Measurements from ENCODE around the gene TSPAN9.

Gene TSPAN9

GRCh38 chr12:3164454-3165077 lies 87.4 kb downstream of the TSPAN9 start:
- no peak for DNase-seq (ENCODE audit: low spot score)

GRCh38 chr12:3165078-3165980 lies 88.2 kb downstream of the TSPAN9 start:
- DNase-seq (ENCODE audit: low spot score): no peak

DNA sequence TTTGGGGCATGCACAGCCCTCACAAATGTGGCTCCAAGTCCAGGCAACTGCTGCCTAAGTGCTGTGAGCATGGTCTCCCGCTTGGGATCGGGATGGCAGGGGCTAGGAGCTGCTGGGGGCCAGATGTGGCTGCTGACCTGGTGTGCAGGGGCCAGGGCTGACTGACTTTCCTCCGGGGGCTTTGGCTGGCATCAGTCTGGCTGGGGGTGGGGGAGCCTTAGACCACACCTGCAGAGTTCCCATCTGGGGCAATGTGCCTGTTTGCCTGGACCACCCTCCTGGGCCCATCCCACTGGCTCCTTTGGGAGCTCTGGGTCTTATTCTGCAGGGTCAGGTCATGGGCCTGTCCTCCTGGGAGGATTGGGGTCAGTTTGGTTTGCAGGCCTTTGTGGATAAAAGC lies 90.5 kb downstream of the TSPAN9 start:
- DNase-seq (ENCODE audit: low spot score): no peak

DNA sequence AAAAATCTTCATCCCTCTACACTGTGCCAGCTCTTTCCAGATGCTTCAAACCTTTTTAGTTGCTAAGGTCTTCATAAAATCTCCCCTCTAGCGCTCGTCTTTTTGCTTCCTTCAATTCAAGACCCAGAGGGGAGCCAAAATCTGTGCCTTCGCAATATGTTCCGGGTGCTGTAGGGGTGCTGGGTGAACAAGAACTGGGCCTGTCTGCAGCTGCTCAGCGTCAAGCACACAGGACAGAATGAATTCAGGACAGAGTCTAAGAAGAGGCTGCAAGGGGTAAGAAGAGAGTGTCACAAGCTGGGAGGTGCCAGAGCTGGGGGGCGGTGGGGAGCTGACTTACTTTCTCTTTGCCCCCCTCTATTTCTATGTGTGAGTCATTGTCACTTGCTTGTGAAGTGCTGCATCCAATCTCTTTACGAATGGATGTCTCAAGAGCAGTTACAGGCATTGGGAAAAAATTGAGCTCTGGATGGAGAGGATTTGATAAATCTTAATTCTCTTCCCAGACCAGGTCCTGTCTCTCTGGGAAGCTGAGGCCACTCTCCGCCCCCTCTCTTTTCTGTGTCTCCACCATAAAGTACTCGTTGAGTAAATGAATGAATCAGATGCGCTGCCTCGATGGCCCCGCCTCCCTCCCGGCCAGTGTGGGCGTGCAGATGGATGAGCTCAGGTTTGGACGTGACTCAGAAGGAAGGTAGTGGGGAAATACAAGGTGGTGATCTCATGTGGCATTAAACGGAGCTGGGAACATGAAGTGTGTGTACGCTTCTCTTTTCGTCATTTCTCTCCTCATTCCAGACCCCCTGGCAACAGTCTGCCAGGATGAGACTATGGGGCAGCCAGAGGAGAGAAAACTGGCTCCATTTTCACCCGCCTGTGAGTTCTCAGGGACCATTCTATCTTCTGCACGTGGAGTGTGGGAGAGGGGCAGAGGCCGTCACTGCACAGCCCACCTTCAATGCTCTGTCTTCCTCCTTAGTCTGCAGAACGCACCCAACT lies 91.3 kb downstream of the TSPAN9 start:
- DNase-seq (ENCODE audit: low spot score): no peak

- no peak for DNase-seq (ENCODE audit: low spot score)
Observed at GRCh38 chr12:3170423-3171194, 93.4 kb downstream of the TSPAN9 start.

GRCh38 chr12:3171195-3171591 lies 94.0 kb downstream of the TSPAN9 start:
- DNase-seq (ENCODE audit: low spot score): no peak

GRCh38 chr12:3172124-3173007 lies 95.2 kb downstream of the TSPAN9 start:
- no peak for DNase-seq (ENCODE audit: low spot score)

DNA sequence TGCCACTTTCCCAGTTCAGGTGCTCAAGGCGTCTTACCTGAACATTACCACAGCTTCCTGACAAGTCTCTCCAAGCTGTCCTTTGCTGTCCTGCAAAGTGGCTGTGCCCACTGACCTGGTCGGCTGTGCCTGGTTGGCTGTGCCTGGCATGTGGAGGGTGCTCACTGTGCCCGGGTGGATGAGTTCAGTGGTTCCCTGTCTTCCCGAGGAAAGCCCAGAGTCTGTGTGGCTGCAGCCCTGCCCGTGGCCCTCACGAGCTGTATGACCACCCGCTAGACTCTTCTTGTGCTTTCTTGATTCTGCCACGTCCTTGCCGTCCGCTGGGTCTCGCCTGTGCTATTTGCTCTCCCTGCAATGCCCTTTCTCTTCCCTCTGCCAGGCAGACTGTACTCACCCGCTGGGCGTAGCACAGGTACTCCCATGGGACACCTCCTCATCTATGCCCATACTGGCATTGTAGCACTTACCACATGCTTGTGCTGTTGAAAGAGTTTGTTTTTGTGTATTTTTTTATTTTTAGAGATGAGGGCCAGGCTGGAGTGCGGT lies 95.9 kb downstream of the TSPAN9 start:
- no peak for DNase-seq (ENCODE audit: low spot score)

DNA sequence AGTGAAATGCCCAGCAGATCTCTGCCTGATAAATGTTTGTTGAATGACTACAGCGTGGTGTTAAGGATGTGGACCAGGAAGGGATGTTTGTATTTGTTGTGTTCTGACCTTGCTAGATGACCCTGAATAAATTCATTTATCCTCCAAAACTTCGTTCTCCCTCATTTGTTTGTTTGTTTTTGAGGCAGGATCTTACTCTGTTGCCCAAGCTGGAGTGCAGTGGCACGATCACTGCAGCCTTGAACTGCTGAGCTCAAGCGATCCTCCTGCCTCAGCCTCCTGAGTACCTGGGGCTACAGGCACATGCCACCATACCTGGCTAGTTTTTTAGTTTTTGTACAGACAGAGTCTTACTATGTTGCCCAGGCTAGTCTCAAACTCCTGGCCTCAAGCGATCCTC lies 96.7 kb downstream of the TSPAN9 start:
- no peak for DNase-seq (ENCODE audit: low spot score)

DNA sequence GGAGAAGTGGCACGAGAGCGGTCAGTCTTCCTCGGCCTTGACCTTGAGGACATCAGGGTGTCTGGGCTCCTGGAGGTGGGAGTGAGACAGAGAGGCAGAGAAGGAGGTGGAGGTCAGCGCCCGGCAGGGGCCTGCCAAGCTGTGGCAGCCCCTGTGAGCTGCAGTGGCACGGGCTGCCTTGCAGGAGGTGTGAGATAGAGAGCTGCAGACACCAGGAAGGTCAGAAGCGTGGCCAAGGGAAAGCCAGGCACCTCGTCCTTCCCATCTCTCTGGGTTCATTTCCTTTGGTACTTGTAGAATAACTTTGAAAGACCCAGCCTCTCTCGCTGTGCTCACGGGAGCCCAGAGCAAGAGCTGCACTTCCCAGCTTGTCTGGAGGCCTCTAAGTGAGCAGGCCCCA lies 98.1 kb downstream of the TSPAN9 start:
- no peak for DNase-seq (ENCODE audit: low spot score)

DNA sequence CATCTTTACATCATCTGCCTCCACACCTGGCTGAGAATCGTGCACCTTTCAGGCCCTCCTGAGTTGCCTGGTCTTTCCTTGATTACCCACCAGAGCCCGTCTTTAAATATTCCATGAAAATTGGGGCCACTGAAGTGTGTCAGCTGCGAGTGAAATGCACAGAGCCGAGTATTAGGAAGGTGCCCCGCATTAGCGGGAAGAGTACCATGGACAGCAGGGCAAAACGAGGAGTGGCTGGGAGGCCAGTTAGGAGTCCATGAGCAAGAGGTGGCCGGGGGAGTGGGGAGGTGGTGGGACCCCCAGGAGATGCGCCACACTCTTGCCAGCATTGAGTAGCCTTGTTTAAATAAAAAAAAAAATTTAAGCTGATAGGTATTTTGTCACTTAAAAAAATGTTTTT lies 99.6 kb downstream of the TSPAN9 start:
- DNase-seq (ENCODE audit: low spot score): no peak

DNA sequence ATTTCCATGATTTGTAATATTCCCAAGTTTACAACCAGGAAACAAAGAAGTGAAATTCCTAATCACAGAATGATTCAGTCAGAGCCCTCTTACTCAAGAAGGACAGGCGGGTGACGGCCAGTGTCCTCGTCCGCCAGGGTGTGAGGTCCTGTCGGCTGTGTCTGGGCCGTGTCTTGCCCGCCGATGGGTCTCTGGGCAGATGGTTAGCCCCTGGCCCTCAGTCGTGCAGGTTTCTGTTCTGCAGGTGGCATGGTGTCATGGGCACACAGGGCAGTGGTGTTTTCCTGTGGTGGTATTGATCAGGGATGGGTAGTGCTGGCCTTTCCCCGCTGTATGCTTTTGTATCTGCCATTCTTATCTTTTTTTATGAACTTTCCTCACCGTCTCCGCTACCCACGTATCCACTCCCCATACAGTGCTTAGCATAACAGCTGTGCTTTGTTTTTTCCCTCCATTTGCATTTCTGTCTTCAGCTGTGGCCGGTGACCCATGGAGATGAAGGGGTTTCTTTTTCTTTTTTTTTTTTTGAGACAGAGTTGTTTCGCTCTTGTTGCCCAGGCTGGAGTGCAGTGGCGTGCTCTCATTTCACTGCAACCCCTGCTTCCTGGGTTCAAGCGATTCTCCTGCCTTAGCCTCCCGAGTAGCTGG lies 100.7 kb downstream of the TSPAN9 start:
- DNase-seq (ENCODE audit: low spot score): no peak

DNA sequence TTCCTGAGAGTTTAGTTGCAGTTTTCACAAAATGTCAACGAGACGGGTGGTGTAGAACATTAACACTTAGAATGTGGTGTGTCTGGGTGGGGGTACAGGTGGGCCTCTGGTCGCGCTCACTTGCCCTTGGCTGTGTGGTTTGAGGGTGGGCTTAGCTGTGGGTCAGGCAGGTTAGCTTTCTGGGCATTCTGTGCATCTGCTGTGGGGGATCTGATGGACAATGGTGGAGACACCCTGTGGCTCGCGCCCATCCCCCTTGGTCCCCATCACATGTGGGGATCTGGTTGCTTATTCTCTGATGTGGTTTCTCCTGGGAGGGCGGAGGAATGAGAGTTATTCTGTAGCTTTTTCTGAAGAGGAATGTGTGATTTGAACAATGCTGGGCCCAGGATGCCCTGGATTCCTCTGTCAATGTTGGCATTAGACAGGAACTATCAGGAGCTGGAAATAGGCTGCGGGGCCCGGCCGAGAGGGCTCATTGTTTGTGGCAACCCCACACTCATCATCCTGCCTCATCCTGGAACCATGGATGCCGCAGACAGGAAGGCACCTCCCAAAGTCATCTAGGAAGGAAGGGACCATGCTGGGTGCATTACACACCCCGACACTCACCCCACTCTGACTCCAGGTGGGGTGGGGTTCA lies 101.6 kb downstream of the TSPAN9 start:
- DNase-seq (ENCODE audit: low spot score): no peak

DNA sequence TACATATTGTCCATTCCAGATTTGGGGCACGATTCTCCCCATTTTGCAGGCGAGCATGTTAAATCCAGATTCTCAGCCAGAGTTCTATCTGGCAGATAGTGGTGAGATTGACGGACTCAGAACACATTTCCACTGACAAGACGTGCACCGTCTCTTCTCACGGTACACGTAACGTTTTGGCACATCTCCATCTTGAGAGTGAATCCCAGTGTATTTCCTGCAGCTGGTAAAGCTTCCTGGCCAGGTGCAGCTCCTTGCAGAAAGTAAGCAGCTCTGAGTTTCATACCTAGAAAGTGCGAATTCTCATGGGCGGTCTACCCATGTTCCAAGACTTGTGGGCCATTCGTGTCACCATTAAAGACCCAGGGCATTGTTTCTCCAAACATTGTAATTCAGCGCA lies 102.6 kb downstream of the TSPAN9 start:
- no peak for DNase-seq (ENCODE audit: low spot score)

DNA sequence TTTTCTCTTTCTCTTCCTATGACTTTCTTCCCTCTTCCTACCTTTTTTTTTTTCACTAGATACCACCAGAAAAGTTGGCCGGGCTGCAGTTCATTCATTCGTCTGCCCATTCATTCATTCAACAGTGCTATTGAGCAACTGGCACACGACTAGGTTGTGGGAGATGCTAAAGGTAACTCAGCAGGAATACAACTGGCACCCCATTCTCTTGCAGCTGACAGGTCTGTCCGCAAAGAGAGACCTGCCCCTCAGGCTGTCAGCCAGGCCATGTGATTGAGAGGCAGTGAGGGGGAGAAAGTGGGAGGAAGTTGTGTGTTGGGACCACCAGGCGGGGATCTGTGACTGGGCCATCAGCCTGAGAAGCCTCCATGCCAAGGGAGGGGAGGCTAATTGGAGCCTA lies 105.2 kb downstream of the TSPAN9 start:
- DNase-seq (ENCODE audit: low spot score): no peak

- DNase-seq (ENCODE audit: low spot score): no peak
Observed at GRCh38 chr12:3184485-3184884, 107.3 kb downstream of the TSPAN9 start.

DNA sequence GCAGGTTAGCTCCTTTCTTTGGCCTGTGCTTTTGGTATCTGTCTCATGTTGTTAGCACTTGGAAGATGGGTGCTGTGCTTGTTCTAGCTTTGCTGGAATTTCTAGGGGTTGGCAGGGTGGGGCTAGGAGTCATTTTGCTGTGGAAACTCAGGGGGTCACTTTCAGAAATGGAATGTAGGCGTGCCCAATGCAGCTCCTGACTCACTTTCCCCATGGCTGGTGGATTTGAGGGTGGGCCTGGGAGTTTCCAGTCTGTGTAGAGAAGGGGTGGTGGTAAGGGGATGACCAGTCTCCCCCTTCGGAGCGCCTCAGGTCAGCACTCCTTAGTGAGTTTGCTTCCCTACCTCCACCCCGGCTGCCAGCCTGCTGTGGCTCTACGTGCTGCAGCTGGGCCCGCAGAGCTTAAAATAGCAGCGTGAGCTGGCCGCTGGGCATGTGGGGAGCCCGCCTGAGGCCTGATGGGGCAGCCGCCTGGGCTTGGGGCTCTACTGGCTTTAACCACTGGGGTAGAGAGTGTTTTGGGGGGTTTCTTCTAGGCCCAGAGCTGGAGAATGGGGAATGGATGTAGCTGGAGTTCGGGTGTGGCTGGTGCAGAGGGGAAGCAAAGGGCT lies 108.2 kb downstream of the TSPAN9 start:
- DNase-seq (ENCODE audit: low spot score): no peak

GRCh38 chr12:3186546-3187215 lies 109.5 kb downstream of the TSPAN9 start:
- no peak for DNase-seq (ENCODE audit: low spot score)
